ENCODE measurements around the gene RAB14.

- TF ChIP-seq CTCF (IDR thresholded peaks at IDR 0.05 in 2 of 3, conservative IDR thresholded peaks at IDR 0.05 in 1 of 3; ENCODE audit: control insufficient read depth in 2 of 3, extremely low read depth in 1 of 3, insufficient read depth in 1 of 3, low read depth in 3 of 3, low read length in 3 of 3) (no peak), RAD21 (IDR thresholded peaks at IDR 0.05; ENCODE audit: insufficient read depth, low read depth, low read length) (no peak), BHLHE40 (IDR thresholded peaks at IDR 0.05; ENCODE audit: borderline replicate concordance in 1 of 2, low read depth in 2 of 2, low read length in 1 of 2) (no peak), POLR2AphosphoS5 (IDR thresholded peaks at IDR 0.05; ENCODE audit: low read length) (no peak), YY1 (IDR thresholded peaks at IDR 0.05; ENCODE audit: low read depth, low read length) (no peak), POLR2A (IDR thresholded peaks at IDR 0.05; ENCODE audit: low read depth, low read length) (no peak), ZBTB40 (IDR thresholded peaks at IDR 0.05; ENCODE audit: borderline replicate concordance) (no peak), MXI1 (IDR thresholded peaks at IDR 0.05; ENCODE audit: low read depth, low read length) (no peak), ZZZ3 (IDR thresholded peaks at IDR 0.05; ENCODE audit: control insufficient read depth, insufficient read length, low read depth) (no peak)
These were observed 51.5 kb downstream of the RAB14 start for GRCh38 chr9:121150188-121150587.
